ENCODE results near the gene GRM8. TPM values are rescaled to one million over a fixed set of nuclear protein-coding genes. Genes with fewer than 3 reads are reported as not detected.

The GRM8 gene
- not detected in 2 replicates for total RNA-seq

GRCh38 chr7:127252778-127253280, at the start of gene GRM8:
Gene GRM8, minus strand, starts transcription at chr7:127252941.

Other genes with a start within 250 kb of the GRM8 start
- gene ZNF800, start 139.8 kb upstream of the GRM8 start, total RNA-seq = 8.5 and 9.4 TPM in 2 replicates